SK-N-SH (cell line): ENCODE data around the gene ZBED4.

Experiments
- CTCF ChIP-seq: fragments of 200-600 bp; sonication (generic); IDR thresholded peaks from 2 replicates; pipeline ENCODE4 v1.6.1; 2017; ENCODE audit warnings: antibody characterized with exemption, mild to moderate bottlenecking, moderate library complexity
- EP300 ChIP-seq, 2 experiments: IDR thresholded peaks; 2 replicates each; pipeline versions ENCODE4 v1.4.0 to v1.6.1; 2012; ENCODE audit warnings: borderline replicate concordance in 1 of 2, low read depth in 1 of 2, low read length in 1 of 2
- EZH2phosphoT487 ChIP-seq: fragments of 200-600 bp; sonication (generic); IDR thresholded peaks from 2 replicates; pipeline ENCODE4 v1.6.1; 2017; ENCODE audit warnings: low read depth, mixed run types, mild to moderate bottlenecking, antibody characterized with exemption, moderate library complexity, borderline replicate concordance
- RAD21 ChIP-seq: IDR thresholded peaks from 2 replicates; pipeline ENCODE4 v1.6.1; 2012; ENCODE audit warnings: mild to moderate bottlenecking, low read length
- RCOR1 ChIP-seq: fragments of 150-350 bp; IDR thresholded peaks from 2 replicates; pipeline ENCODE4 v1.6.1; 2017; ENCODE audit warnings: antibody characterized with exemption, low read length
- ZBTB33 ChIP-seq: IDR thresholded peaks from 2 replicates; pipeline ENCODE4 v1.4.0; 2012; ENCODE audit warnings: low read depth, borderline replicate concordance
- TF ChIP-seq, protein P1 (sequence below): IDR thresholded peaks from 2 replicates; pipeline ENCODE4 v1.6.1; 2012; ENCODE audit warnings: mild to moderate bottlenecking, low read depth, low read length, moderate library complexity
- TF ChIP-seq, protein P2 (sequence below): IDR thresholded peaks from 2 replicates; pipeline ENCODE4; 2012

DNA sequence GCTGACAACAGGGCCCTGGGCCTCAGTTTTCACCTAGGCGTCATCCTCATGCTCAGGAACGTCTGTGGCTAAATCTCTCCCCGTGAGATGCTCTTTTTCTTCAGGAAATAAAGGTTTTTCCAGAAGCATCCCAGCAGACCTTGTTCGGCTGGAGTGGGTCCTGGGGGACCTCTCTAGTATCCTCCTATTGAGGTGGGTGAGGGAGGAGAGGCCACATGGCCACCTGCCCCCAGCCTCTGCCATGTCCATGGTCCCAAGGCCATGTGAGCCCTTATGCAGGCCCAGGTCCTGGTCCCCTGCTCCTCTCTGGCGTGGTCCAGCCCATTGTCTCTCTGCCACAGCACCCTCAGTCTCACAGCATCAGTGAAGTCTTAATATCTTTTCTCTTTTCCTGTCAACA is 42.6 kb downstream of the ZBED4 start:
- TF ChIP-seq, protein P1, sequence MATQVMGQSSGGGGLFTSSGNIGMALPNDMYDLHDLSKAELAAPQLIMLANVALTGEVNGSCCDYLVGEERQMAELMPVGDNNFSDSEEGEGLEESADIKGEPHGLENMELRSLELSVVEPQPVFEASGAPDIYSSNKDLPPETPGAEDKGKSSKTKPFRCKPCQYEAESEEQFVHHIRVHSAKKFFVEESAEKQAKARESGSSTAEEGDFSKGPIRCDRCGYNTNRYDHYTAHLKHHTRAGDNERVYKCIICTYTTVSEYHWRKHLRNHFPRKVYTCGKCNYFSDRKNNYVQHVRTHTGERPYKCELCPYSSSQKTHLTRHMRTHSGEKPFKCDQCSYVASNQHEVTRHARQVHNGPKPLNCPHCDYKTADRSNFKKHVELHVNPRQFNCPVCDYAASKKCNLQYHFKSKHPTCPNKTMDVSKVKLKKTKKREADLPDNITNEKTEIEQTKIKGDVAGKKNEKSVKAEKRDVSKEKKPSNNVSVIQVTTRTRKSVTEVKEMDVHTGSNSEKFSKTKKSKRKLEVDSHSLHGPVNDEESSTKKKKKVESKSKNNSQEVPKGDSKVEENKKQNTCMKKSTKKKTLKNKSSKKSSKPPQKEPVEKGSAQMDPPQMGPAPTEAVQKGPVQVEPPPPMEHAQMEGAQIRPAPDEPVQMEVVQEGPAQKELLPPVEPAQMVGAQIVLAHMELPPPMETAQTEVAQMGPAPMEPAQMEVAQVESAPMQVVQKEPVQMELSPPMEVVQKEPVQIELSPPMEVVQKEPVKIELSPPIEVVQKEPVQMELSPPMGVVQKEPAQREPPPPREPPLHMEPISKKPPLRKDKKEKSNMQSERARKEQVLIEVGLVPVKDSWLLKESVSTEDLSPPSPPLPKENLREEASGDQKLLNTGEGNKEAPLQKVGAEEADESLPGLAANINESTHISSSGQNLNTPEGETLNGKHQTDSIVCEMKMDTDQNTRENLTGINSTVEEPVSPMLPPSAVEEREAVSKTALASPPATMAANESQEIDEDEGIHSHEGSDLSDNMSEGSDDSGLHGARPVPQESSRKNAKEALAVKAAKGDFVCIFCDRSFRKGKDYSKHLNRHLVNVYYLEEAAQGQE, result no peak
- no peak for TF ChIP-seq RAD21
- no peak for TF ChIP-seq CTCF
- no peak for TF ChIP-seq EZH2phosphoT487
- no peak for TF ChIP-seq ZBTB33
- no peak for TF ChIP-seq EP300 (IDR thresholded peaks at IDR 0.05; ENCODE audit: borderline replicate concordance in 1 of 2, low read depth in 1 of 2, low read length in 1 of 2)
- TF ChIP-seq RCOR1, result no peak
- TF ChIP-seq, protein P2, sequence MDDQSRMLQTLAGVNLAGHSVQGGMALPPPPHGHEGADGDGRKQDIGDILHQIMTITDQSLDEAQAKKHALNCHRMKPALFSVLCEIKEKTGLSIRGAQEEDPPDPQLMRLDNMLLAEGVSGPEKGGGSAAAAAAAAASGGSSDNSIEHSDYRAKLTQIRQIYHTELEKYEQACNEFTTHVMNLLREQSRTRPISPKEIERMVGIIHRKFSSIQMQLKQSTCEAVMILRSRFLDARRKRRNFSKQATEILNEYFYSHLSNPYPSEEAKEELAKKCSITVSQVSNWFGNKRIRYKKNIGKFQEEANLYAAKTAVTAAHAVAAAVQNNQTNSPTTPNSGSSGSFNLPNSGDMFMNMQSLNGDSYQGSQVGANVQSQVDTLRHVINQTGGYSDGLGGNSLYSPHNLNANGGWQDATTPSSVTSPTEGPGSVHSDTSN, result no peak
